Colonic mucosa (tissue), 4 donors: ENCODE results near the gene AADACL3. TPM values are rescaled to one million over a fixed set of nuclear protein-coding genes. Genes with fewer than 3 reads are reported as not detected.

Experiments
- DNase-seq: peaks from one replicate; pipeline ENCODE4 v3.0.0-alpha.2; 2020
- H3K27ac ChIP-seq: fragments of 200-600 bp; one replicate; pipeline ENCODE4 v1.8.0; 2021
- H3K27me3 ChIP-seq: fragments of 200-600 bp; one replicate; pipeline ENCODE4 v1.8.0; 2021
- H3K36me3 ChIP-seq: fragments of 200-600 bp; one replicate; pipeline ENCODE4 v1.8.0; 2021
- H3K4me1 ChIP-seq: fragments of 200-600 bp; one replicate; pipeline ENCODE4 v1.8.0; 2021; ENCODE audit warnings: mild to moderate bottlenecking
- H3K4me3 ChIP-seq: fragments of 200-600 bp; one replicate; pipeline ENCODE4 v1.8.0; 2021
- H3K9ac ChIP-seq, 2 donors: one replicate each; pipeline ENCODE4 v1.7.0; 2013; ENCODE audit warnings: control low read depth in 2 of 2, low read depth in 2 of 2, low read length in 2 of 2
- H3K9me3 ChIP-seq: fragments of 200-600 bp; one replicate; pipeline ENCODE4 v1.8.0; 2021
- intact Hi-C: fragments of 100-400 bp; cut with DNase I; formaldehyde crosslinking; loops from one replicate; pipeline ENCODE4 v1.14.1; 2022
- total RNA-seq, 2 donors: library from RNA; stranded (reverse); fragmentation: NEBNext Ultra II Directional in 1 of 2; extraction: Animal tissue kit (Norgen Biotek cat#: 25700) in 1 of 2; gene quantifications; one replicate each; pipeline ENCODE4 v1.2.1, GENCODE V29; 2021
- TF ChIP-seq, protein P1 (sequence below): fragments of 200-600 bp; IDR thresholded peaks from one replicate; pipeline ENCODE4 v1.8.0; 2022; ENCODE audit warnings: antibody characterized with exemption, mild to moderate bottlenecking
- donor health status: healthy.
- donor health status: DM: no; HTN: no; CAD: no.
- donor health status: DM: no; HTN: no; CAD: no.

The AADACL3 gene
- total RNA-seq, 2 donors from 2014 or later, result not detected

DNA sequence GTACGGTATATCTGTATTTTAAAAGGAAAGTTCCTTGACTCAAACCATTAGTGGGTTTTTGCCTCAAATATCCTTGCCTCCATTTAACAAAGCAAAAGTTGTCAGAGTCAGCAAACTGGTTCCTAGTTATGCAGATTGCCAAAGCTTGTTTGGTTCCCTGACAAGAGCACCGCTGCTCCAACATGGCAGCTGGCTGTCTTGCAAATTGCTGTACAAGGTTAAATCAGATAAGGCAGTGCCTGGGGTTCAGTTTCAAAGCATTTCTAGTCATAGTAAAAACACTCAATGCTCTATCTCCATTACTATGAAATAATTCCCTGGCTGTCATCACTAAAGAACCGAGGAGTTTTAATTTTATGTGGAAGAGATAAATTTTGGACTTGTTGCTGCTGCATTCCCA is 18.7 kb downstream of the AADACL3 start:
- TF ChIP-seq, protein P1, sequence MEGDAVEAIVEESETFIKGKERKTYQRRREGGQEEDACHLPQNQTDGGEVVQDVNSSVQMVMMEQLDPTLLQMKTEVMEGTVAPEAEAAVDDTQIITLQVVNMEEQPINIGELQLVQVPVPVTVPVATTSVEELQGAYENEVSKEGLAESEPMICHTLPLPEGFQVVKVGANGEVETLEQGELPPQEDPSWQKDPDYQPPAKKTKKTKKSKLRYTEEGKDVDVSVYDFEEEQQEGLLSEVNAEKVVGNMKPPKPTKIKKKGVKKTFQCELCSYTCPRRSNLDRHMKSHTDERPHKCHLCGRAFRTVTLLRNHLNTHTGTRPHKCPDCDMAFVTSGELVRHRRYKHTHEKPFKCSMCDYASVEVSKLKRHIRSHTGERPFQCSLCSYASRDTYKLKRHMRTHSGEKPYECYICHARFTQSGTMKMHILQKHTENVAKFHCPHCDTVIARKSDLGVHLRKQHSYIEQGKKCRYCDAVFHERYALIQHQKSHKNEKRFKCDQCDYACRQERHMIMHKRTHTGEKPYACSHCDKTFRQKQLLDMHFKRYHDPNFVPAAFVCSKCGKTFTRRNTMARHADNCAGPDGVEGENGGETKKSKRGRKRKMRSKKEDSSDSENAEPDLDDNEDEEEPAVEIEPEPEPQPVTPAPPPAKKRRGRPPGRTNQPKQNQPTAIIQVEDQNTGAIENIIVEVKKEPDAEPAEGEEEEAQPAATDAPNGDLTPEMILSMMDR, result no peak
- Histone ChIP-seq H3K9ac (no peak overlapping the region), H3K4me3 (no peak overlapping the region), H3K36me3 (no peaks in the 10 kb centered on the region), H3K9me3 (no peaks in the 10 kb centered on the region), H3K27me3 (no peaks in the 10 kb centered on the region), H3K4me1 (no peaks in the 10 kb centered on the region), H3K27ac (no peak overlapping the region)
- DNase-seq, result no peak
- intact Hi-C loops, result no loop called here

DNA sequence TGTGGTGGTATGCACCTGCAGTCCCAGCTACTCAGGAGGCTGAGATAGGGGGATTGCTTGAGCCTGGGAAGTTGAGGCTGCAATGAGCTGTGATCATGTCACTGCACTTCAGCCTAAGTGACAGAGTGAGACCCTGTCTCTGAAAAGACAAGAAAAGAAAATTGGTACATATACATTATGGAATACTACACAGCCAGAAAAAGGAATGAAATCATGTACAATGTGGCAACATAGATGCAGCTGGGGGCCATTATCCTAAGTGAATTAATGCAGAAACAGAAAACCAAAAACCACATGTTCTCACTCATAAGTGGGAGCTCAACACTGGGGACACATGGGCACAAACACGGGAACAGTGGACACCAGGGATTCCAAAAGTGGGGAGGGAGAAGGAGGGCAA is 23.0 kb downstream of the AADACL3 start:
- intact Hi-C loops, result no loop called here
- no peak overlapping the region for H3K4me3 ChIP-seq
- no peak for DNase-seq
- H3K27me3 ChIP-seq, result no peaks in the 10 kb centered on the region
- H3K9me3 ChIP-seq, result no peaks in the 10 kb centered on the region
- TF ChIP-seq, protein P1, result no peak
- H3K27ac ChIP-seq, result no peak overlapping the region
- no peaks in the 10 kb centered on the region for H3K36me3 ChIP-seq
- H3K4me1 ChIP-seq, result no peaks in the 10 kb centered on the region
- H3K9ac ChIP-seq, result no peak overlapping the region

DNA sequence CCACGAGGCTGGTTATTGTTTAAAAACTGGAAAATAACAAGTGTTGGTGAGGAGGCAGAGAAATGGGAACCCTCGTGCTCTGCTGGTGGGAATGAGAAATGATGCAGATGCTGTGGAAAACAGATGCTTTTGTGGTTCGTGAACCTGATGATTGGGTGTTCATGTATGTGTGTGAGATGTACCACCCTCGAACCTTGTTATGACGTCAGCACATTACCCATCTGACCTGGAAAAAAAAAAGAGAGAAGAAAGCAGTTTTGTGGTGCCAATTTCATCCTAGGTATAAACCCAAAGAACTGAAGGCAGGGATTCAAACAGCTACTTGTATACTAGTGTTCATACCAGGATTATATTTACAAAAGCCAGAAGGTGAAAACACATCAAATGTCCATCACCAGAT is 23.7 kb downstream of the AADACL3 start:
- TF ChIP-seq, protein P1, result no peak
- Histone ChIP-seq H3K36me3 (no peaks in the 10 kb centered on the region), H3K9me3 (no peaks in the 10 kb centered on the region), H3K4me3 (no peak overlapping the region), H3K27me3 (no peaks in the 10 kb centered on the region), H3K9ac (no peak overlapping the region), H3K27ac (no peak overlapping the region), H3K4me1 (no peaks in the 10 kb centered on the region)
- intact Hi-C loops, result no loop called here
- no peak for DNase-seq

DNA sequence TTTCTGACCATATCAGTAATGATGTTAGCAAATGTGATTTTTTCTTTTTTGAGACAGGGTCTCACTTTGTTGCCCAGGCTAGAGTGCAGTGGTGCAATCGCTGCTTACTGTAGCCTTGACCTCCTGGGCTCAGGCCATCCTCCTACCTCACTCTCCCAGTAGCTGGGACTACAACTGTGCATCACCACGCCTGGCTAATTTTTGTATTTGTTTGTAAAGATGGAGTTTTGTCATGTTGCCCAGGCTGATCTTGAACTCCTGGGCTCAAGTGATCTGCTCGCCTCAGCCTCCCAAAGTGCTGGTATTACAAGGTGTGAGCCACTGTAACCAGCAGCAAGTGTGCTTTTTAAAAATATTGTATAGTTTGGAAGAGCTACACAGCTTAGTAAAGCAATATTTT is 26.0 kb downstream of the AADACL3 start:
- no peak overlapping the region for H3K9ac ChIP-seq
- TF ChIP-seq, protein P1, result no peak
- H3K36me3 ChIP-seq, result no peaks in the 10 kb centered on the region
- no peak overlapping the region for H3K27ac ChIP-seq
- H3K4me1 ChIP-seq, result no peaks in the 10 kb centered on the region
- no peaks in the 10 kb centered on the region for H3K9me3 ChIP-seq
- H3K27me3 ChIP-seq, result no peaks in the 10 kb centered on the region
- DNase-seq, result no peak
- no peak overlapping the region for H3K4me3 ChIP-seq
- intact Hi-C loops, result no loop called here

DNA sequence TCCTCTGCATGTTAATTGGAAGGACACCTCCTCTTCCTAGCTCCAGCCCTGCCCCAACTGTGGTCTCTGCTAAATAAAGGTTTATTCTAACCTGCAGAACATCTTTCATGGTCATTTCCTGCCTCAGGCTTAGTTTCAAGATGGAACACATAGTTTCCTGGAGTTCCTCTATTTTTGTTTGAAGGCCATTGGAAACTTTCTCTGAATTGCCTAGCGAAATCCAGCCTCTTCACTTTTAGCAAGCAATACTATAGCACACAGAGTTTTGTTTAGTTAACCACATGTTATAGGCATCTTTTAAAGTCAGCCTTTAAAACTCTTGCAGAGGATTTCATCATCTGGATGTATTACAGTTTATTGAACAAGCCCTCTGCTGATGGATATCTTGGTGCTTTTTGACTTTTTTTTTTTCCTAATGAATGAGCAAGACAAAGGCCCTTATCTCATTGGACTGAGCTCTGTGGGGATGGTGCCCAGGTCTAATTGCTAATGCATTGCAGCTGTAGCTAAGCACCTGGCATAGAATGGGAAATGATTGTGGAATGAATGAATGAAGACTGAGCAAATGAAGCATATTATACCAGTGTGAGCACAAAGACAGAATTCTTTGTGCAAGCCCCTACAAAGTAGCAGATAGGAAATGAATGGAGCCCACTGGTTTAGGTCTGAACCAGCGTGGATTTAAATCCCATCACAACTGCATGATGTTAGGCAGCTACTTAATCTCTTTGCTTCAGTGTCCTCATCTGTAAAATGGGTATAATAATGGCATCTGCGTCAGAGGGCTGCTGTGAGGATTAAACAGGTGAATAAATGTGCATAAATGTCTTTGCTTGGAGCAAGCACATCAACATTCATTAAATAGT is 29.4 kb downstream of the AADACL3 start:
- H3K4me1 ChIP-seq, result no peaks in the 10 kb centered on the region
- no peak overlapping the region for H3K27ac ChIP-seq
- no peak overlapping the region for H3K4me3 ChIP-seq
- intact Hi-C loops, result no loop called here
- H3K27me3 ChIP-seq, result no peaks in the 10 kb centered on the region
- no peaks in the 10 kb centered on the region for H3K36me3 ChIP-seq
- DNase-seq, result no peak
- TF ChIP-seq, protein P1, result no peak
- H3K9me3 ChIP-seq, result no peaks in the 10 kb centered on the region
- H3K9ac ChIP-seq, result no peak overlapping the region
